Neural crest cell (in vitro differentiated cells): Measurements from ENCODE around the gene PAQR8. TPM values are rescaled to one million over a fixed set of nuclear protein-coding genes. Genes with fewer than 3 reads are reported as not detected.

Source experiments
- DNase-seq: peaks from one replicate; pipeline ENCODE4 v3.0.0; 2021; ENCODE audit warnings: low read depth, mixed read lengths, low spot score
- H3K27ac Mint-ChIP-seq: one replicate; pipeline ENCODE4 v1.8.0; 2021; ENCODE audit warnings: mild to moderate bottlenecking, mixed read lengths; ENCODE audit not compliant: unreplicated experiment
- H3K27me3 Mint-ChIP-seq: 2 replicates; pipeline ENCODE4 v1.8.0; 2021; ENCODE audit warnings: low read depth, mild to moderate bottlenecking, mixed read lengths
- H3K36me3 Mint-ChIP-seq: 2 replicates; pipeline ENCODE4 v1.8.0; 2021; ENCODE audit warnings: low read depth, mild to moderate bottlenecking, mixed read lengths
- H3K4me1 Mint-ChIP-seq: 2 replicates; pipeline ENCODE4 v1.8.0; 2021; ENCODE audit warnings: mixed read lengths
- H3K4me3 Mint-ChIP-seq: one replicate; pipeline ENCODE4 v1.8.0; 2021; ENCODE audit warnings: mild to moderate bottlenecking, mixed read lengths
- H3K9me3 Mint-ChIP-seq: 2 replicates; pipeline ENCODE4 v1.8.0; 2021; ENCODE audit warnings: mixed read lengths
- total RNA-seq: library from RNA; stranded (reverse); gene quantifications from 2 replicates; pipeline ENCODE4 v1.2.1, GENCODE V29; 2021
- TF ChIP-seq, protein P1 (sequence below): fragments of 200-600 bp; sonication (generic); conservative IDR thresholded peaks from 2 replicates; pipeline ENCODE4 v1.5.0; 2021; ENCODE audit warnings: antibody characterized with exemption, mild to moderate bottlenecking

PAQR8 gene
- total RNA-seq, 1 donor from 2014 or later, result 10.7 TPM

DNA sequence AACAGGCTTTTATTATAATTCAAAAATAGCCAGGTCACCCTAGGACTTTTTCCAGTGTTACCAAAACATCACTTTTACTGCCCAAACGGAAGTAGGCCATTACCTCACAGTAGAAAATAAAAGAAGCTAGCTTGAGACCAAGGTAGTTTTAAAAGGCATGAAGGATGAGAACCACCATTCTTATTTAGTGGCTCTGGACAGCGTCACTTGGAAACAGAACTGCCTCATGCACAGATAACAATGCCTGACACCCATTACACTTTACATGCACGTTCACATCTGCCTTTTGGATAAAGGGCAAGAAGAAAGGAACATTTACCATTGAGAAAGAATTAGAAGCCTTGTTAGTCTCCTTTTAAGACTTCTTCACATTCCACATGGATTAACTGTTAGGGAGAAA, 1.9 kb upstream of the PAQR8 start:
- Mint-ChIP-seq H3K4me1 (peaks cover 32% of the 10 kb centered on the region), H3K27ac (no peak overlapping the region), H3K4me3 (peak overlapping the region; percentile 83), H3K9me3 (no peaks in the 10 kb centered on the region), H3K36me3 (no peaks in the 10 kb centered on the region), H3K27me3 (peaks cover 16% of the 10 kb centered on the region)
- no peak for DNase-seq
- TF ChIP-seq, protein P1, sequence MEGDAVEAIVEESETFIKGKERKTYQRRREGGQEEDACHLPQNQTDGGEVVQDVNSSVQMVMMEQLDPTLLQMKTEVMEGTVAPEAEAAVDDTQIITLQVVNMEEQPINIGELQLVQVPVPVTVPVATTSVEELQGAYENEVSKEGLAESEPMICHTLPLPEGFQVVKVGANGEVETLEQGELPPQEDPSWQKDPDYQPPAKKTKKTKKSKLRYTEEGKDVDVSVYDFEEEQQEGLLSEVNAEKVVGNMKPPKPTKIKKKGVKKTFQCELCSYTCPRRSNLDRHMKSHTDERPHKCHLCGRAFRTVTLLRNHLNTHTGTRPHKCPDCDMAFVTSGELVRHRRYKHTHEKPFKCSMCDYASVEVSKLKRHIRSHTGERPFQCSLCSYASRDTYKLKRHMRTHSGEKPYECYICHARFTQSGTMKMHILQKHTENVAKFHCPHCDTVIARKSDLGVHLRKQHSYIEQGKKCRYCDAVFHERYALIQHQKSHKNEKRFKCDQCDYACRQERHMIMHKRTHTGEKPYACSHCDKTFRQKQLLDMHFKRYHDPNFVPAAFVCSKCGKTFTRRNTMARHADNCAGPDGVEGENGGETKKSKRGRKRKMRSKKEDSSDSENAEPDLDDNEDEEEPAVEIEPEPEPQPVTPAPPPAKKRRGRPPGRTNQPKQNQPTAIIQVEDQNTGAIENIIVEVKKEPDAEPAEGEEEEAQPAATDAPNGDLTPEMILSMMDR, result no peak

DNA sequence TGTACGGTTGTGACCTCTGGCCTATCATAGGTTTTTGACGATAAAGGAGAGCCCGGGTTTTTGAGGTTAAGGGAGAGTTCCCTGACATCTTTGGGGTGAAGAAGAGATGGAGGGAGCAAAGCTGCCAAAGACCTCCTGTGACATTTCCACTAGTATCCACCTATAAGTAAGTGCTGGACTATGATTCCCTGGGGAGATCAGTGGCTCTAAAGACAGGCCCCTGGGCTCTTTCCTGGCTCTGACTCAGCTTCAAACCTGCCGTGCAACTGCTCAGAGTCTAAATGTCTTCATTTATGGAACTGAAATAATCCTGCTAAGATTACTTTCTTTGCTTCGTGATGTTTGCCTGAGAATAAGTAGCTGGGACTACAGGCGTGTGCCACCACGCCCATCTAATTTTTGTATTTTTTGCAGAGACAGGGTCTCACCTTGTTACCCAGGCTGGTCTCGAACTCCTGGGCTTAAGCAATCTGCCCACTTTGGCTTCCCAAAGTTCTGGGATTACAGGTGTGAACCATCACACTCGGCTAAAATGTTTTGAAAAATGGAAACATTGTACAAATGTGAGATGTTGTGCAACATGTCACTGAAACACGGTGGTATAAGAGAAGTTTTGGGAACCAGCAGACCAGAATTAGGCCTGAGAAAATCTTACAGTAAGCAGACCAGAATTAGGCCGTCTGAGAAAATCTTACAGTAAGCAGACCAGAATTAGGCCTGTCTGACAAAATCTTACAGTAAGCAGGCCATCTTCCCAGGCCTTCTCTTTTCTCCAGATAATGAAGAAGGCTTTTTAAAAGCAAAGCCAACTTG, 1.1 kb upstream of the PAQR8 start:
- no peaks in the 10 kb centered on the region for H3K9me3 Mint-ChIP-seq
- H3K27ac Mint-ChIP-seq, result no peak overlapping the region
- no peaks in the 10 kb centered on the region for H3K36me3 Mint-ChIP-seq
- H3K27me3 Mint-ChIP-seq, result peaks cover 16% of the 10 kb centered on the region
- H3K4me1 Mint-ChIP-seq, result peaks cover 26% of the 10 kb centered on the region
- H3K4me3 Mint-ChIP-seq, result peak overlapping the region; percentile 83
- TF ChIP-seq, protein P1, result no peak
- no peak for DNase-seq

DNA sequence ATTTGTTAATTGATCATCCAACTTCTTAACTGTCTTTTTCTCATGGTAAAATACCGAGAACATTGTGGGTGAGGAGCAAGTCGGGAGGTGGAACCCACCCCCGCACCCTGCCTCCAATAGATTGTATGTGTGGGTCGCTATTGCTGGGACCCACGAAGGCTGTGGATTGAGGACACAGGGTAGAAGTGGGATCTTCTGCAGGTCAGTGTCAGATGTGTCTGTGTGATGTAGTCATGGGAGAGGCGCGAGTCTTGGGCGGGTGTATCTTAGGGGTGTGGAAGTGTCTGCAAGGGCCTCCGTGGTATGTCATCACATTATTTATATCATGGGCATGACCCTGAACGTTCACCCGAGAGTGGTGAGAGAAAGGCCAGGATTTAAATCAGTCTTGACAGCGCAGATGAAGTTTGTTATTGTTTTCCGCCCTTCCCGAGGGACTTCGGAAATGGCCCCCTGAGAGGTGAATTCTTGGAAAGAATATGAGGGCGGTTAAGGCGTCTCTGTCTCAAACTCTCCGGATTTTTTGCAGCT, 472 bp upstream of the PAQR8 start:
- Mint-ChIP-seq H3K9me3 (no peaks in the 10 kb centered on the region), H3K27ac (no peak overlapping the region), H3K27me3 (peaks cover 16% of the 10 kb centered on the region), H3K4me3 (peak overlapping the region; percentile 83), H3K36me3 (no peaks in the 10 kb centered on the region), H3K4me1 (peaks cover 26% of the 10 kb centered on the region)
- no peak for DNase-seq
- TF ChIP-seq, protein P1, result no peak

DNA sequence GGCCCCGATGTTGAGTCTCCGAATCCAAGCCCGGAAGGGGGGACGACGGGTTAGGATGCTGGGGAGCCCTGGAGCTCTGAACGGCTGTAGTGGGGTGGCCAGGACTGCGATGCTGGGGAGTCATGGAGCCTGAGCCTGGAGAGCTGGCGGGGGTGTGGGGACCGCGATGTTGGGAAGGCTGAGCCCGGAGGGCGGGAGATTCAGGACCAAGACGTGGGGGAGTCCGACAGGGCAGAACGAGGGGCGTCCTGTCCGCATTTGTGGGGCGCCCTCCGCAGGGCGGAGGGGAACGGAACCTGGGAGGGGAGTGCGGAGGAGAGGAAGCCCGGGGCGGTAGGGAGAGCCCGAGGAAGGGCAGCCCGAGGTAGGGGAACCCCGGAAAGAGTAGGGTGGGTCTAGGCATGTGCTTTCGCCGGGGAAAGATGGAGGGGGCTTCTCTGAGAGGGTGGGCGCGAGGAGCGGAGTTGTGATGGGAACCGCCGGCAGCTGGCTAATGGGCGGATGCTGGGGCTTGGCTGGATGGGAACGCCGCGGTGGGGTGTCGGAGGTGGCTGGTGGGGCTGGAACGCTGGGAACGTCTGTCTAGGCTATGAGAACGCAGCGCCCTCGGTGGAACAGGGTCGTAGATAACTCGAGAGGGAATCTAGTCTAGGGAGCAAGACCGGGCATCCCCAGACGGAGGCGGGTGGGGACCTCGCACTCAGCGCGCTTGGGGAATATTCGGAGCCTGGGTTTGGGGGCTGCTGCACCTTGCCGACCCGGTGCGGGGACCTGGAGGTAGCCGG, 684 bp downstream of the PAQR8 start:
- TF ChIP-seq, protein P1, result no peak
- Mint-ChIP-seq H3K36me3 (peaks cover 3% of the 10 kb centered on the region), H3K27me3 (peaks cover 16% of the 10 kb centered on the region), H3K4me3 (peak overlapping the region; percentile 99), H3K9me3 (no peaks in the 10 kb centered on the region), H3K27ac (peak overlapping the region; percentile 92), H3K4me1 (peaks cover 26% of the 10 kb centered on the region)
- peak; percentile 16 for DNase-seq

DNA sequence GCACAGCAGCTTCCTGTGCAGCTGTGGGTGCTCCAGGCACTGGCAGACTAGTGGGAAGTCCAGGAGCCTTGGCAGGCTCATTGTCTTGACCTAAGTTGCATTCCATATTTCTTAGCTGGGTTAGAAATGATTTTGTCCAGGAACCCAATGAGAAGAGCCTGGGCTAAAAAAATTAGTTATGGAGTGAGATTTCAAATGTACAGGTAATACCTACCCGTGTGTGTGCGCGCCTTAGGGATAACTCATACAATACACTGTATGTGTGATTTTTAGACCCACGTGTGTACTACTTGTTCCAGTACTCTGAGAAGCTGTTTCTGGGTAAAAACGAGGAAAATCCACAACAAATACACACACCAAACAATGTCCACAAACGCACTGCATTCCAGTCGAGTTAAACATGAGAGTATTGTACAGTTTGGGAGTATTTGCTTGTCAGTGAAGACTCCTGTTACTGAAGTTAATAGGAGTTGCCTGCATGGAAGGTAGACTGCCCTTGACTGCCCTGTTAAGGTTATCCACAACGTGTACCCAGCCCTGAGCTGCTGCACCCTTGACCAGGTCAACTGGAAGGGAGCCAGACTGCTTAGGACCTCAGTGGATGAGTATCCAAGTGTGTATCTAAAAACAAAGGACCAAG, 1.4 kb downstream of the PAQR8 start:
- Mint-ChIP-seq H3K4me3 (peak overlapping the region; percentile 99), H3K36me3 (peaks cover 5% of the 10 kb centered on the region), H3K27ac (no peak overlapping the region)

More for the DNA sequence above, 1.4 kb downstream of the PAQR8 start:
- Mint-ChIP-seq H3K4me1 (peaks cover 26% of the 10 kb centered on the region), H3K9me3 (no peaks in the 10 kb centered on the region), H3K27me3 (peaks cover 16% of the 10 kb centered on the region)
- DNase-seq, result no peak
- TF ChIP-seq, protein P1, result no peak
